ENCODE data around the gene CDR2L. TPM values are rescaled to one million over a fixed set of nuclear protein-coding genes. Genes with fewer than 3 reads are reported as not detected.
A peak's percentile ranks its signal among the peaks of the same experiment; 100 is the strongest.

The CDR2L gene
- total RNA-seq, 5 donors from 2014 or later (not counting 1 experiment from before 2014, with no cell fraction given) = 0.12 to 0.29 (median 0.19) TPM; not detected in 1

GRCh38 chr17:74971069-74971841 is 16.2 kb upstream of the CDR2L start:
- ChIA-PET POLR2A (interaction anchor here in 1 of 2 donors (0.5 kb wide), 1 partner anchor 405 kb away, joined by 8 read pairs; no protein-coding TSS in a partner anchor), CTCF (interaction anchor here (0.6 to 3.6 kb wide), 3 partner anchors 10 to 213 kb away, joined by 3 to 13 read pairs (median 4); no protein-coding TSS in a partner anchor)
- H3K27me3 Mint-ChIP-seq = peaks cover 0 to 17% of the 10 kb centered on the region in 2 donors
- H3K9me3 Mint-ChIP-seq = no peaks in the 10 kb centered on the region
- Histone ChIP-seq H3K4me1 (ENCODE audit: control insufficient read depth in 1 of 2, extremely low read depth in 1 of 2, insufficient read depth in 2 of 2, low read length in 2 of 2) (peaks cover 2 to 21% of the 10 kb centered on the region in 2 experiments), H3K9me3 (no peaks in the 10 kb centered on the region), H3K27ac (ENCODE audit: low read length) (no peak overlapping the region), H3K4me3 (ENCODE audit: control insufficient read depth in 1 of 2, extremely low read depth in 1 of 2, low read length in 1 of 2) (no peak overlapping the region), H3K36me3 (ENCODE audit: control insufficient read depth in 2 of 2, extremely low read depth in 1 of 2, insufficient read depth in 1 of 2, low read length in 1 of 2) (no peaks in the 10 kb centered on the region), H3K27me3 (replicated peaks in 1 of 2; ENCODE audit: control insufficient read depth in 2 of 2, extremely low read depth in 1 of 2, insufficient read depth in 2 of 2, low read length in 1 of 2) (peaks cover 0 to 38% of the 10 kb centered on the region in 2 experiments)
- ATAC-seq (replicated peaks in 1 of 4) (no peak), DNase-seq (no peak)
- H3K36me3 Mint-ChIP-seq = no peaks in the 10 kb centered on the region
- H3K27ac Mint-ChIP-seq = no peak overlapping the region
- H3K4me1 Mint-ChIP-seq = peaks cover 6 to 13% (median 6%) of the 10 kb centered on the region in 3 donors
- WGBS (ENCODE audit: insufficient coverage) = 95% methylated on average over 8 of the region's 8 CpGs
- peak overlapping the region; percentile 72 to 96 (median 82) for H3K4me3 Mint-ChIP-seq

- DNase-seq (no peak), ATAC-seq (replicated peaks in 1 of 4) (no peak)
- no peaks in the 10 kb centered on the region for H3K36me3 Mint-ChIP-seq
- peak overlapping the region; percentile 72 to 96 (median 82) for H3K4me3 Mint-ChIP-seq
- 73% methylated on average over 9 of the region's 9 CpGs for WGBS (ENCODE audit: insufficient coverage)
- Histone ChIP-seq H3K9me3 (no peaks in the 10 kb centered on the region), H3K4me3 (ENCODE audit: control insufficient read depth in 1 of 2, extremely low read depth in 1 of 2, low read length in 1 of 2) (peak overlapping the region in 1 of 2 donors; percentile 59), H3K4me1 (ENCODE audit: control insufficient read depth in 1 of 2, extremely low read depth in 1 of 2, insufficient read depth in 2 of 2, low read length in 2 of 2) (peaks cover 2 to 21% of the 10 kb centered on the region in 2 experiments), H3K27ac (ENCODE audit: low read length) (no peak overlapping the region), H3K27me3 (replicated peaks in 1 of 2; ENCODE audit: control insufficient read depth in 2 of 2, extremely low read depth in 1 of 2, insufficient read depth in 2 of 2, low read length in 1 of 2) (peaks cover 0 to 39% of the 10 kb centered on the region in 2 experiments), H3K36me3 (ENCODE audit: control insufficient read depth in 2 of 2, extremely low read depth in 1 of 2, insufficient read depth in 1 of 2, low read length in 1 of 2) (no peaks in the 10 kb centered on the region)
- peaks cover 6 to 13% (median 6%) of the 10 kb centered on the region in 3 donors for H3K4me1 Mint-ChIP-seq
- no peaks in the 10 kb centered on the region for H3K9me3 Mint-ChIP-seq
- peaks cover 0 to 19% of the 10 kb centered on the region in 2 donors for H3K27me3 Mint-ChIP-seq
- no peak overlapping the region for H3K27ac Mint-ChIP-seq
- ChIA-PET CTCF (interaction anchor here (0.6 to 3.6 kb wide), 3 partner anchors 10 to 212 kb away, joined by 3 to 13 read pairs (median 4); no protein-coding TSS in a partner anchor), POLR2A (interaction anchor here in 1 of 2 donors (0.5 kb wide), 1 partner anchor 404 kb away, joined by 8 read pairs; no protein-coding TSS in a partner anchor)
Measured at GRCh38 chr17:74971842-74972106, 15.7 kb upstream of the CDR2L start.

GRCh38 chr17:74972107-74972972 is 15.1 kb upstream of the CDR2L start, which contains the start of gene HID1:
HID1 (minus strand) TSS chr17:74972759; CDS start chr17:74972656, 103 bp downstream.
- Histone ChIP-seq H3K4me3 (ENCODE audit: control insufficient read depth in 1 of 2, extremely low read depth in 1 of 2, low read length in 1 of 2) (peak within 1 kb of the TSS; percentile 53 to 59), H3K27ac (ENCODE audit: low read length) (no peak within 1 kb of the TSS), H3K9me3 (no peaks in the 10 kb centered on the region), H3K4me1 (ENCODE audit: control insufficient read depth in 1 of 2, extremely low read depth in 1 of 2, insufficient read depth in 2 of 2, low read length in 2 of 2) (peaks cover 2 to 21% of the 10 kb centered on the region in 2 experiments), H3K36me3 (ENCODE audit: control insufficient read depth in 2 of 2, extremely low read depth in 1 of 2, insufficient read depth in 1 of 2, low read length in 1 of 2) (no peaks in the 10 kb centered on the region), H3K27me3 (replicated peaks in 1 of 2; ENCODE audit: control insufficient read depth in 2 of 2, extremely low read depth in 1 of 2, insufficient read depth in 2 of 2, low read length in 1 of 2) (peaks cover 0 to 41% of the 10 kb centered on the region in 2 experiments)
- peaks cover 6 to 13% (median 6%) of the 10 kb centered on the region in 3 donors for H3K4me1 Mint-ChIP-seq
- ChIA-PET CTCF (interaction anchor here (0.6 to 3.6 kb wide), 7 partner anchors 11 to 106 kb away, joined by 3 to 13 read pairs (median 3); partner anchors contain the start of gene CDR2L (in 1 of the 2)), POLR2A (no interaction called here)
- no peaks in the 10 kb centered on the region for H3K9me3 Mint-ChIP-seq
- ATAC-seq (replicated peaks in 1 of 4) (peak; percentile 90 to 93 (median 92)), DNase-seq (peak; percentile 56 to 88 (median 74))
- peak within 1 kb of the TSS; percentile 80 to 96 (median 82) for H3K4me3 Mint-ChIP-seq
- H3K36me3 Mint-ChIP-seq = no peaks in the 10 kb centered on the region
- WGBS (ENCODE audit: insufficient coverage) = 6% methylated on average over 90 of the region's 95 CpGs
- H3K27ac Mint-ChIP-seq = peak within 1 kb of the TSS; percentile 24 to 61
- H3K27me3 Mint-ChIP-seq = peaks cover 0 to 19% of the 10 kb centered on the region in 2 donors

GRCh38 chr17:74972973-74973328 is 14.5 kb upstream of the CDR2L start:
- Histone ChIP-seq H3K27ac (ENCODE audit: low read length) (no peak overlapping the region), H3K4me3 (ENCODE audit: control insufficient read depth in 1 of 2, extremely low read depth in 1 of 2, low read length in 1 of 2) (peak overlapping the region; percentile 44 to 59)

GRCh38 chr17:74975943-74976342 is 11.5 kb upstream of the CDR2L start:
- peaks cover 2 to 23% of the 10 kb centered on the region in 2 experiments for H3K4me1 ChIP-seq (ENCODE audit: control insufficient read depth in 1 of 2, extremely low read depth in 1 of 2, insufficient read depth in 2 of 2, low read length in 2 of 2)
- H3K27ac ChIP-seq (ENCODE audit: low read length) = no peak overlapping the region
- no peak for ATAC-seq (replicated peaks in 1 of 4)
- H3K36me3 Mint-ChIP-seq = no peaks in the 10 kb centered on the region
- H3K4me1 Mint-ChIP-seq = peaks cover 8 to 15% (median 11%) of the 10 kb centered on the region in 3 donors
- no peak overlapping the region for H3K4me3 Mint-ChIP-seq
- DNase-seq = no peak
- peaks cover 2 to 43% of the 10 kb centered on the region in 2 experiments for H3K27me3 ChIP-seq (replicated peaks in 1 of 2; ENCODE audit: control insufficient read depth in 2 of 2, extremely low read depth in 1 of 2, insufficient read depth in 2 of 2, low read length in 1 of 2)
- H3K36me3 ChIP-seq (ENCODE audit: control insufficient read depth in 2 of 2, extremely low read depth in 1 of 2, insufficient read depth in 1 of 2, low read length in 1 of 2) = no peaks in the 10 kb centered on the region
- ChIA-PET CTCF (interaction anchor here in 1 of 2 donors (0.6 kb wide), 1 partner anchor 20 kb away, joined by 3 read pairs; no protein-coding TSS in a partner anchor), POLR2A (no interaction called here)
- WGBS (ENCODE audit: insufficient coverage) = 67% methylated on average over 1 of the region's 4 CpGs
- H3K27ac Mint-ChIP-seq = no peak overlapping the region
- no peaks in the 10 kb centered on the region for H3K9me3 ChIP-seq
- peaks cover 0 to 22% of the 10 kb centered on the region in 2 donors for H3K27me3 Mint-ChIP-seq
- H3K9me3 Mint-ChIP-seq = no peaks in the 10 kb centered on the region
- no peak overlapping the region for H3K4me3 ChIP-seq (ENCODE audit: control insufficient read depth in 1 of 2, extremely low read depth in 1 of 2, low read length in 1 of 2)

More at GRCh38 chr17:74972973-74973328, 14.5 kb upstream of the CDR2L start:
- no peaks in the 10 kb centered on the region for H3K9me3 ChIP-seq
- DNase-seq = no peak
- Mint-ChIP-seq H3K36me3 (no peaks in the 10 kb centered on the region), H3K4me3 (peak overlapping the region; percentile 80 to 96 (median 82)), H3K4me1 (peaks cover 6 to 13% (median 6%) of the 10 kb centered on the region in 3 donors), H3K9me3 (no peaks in the 10 kb centered on the region), H3K27me3 (peaks cover 0 to 19% of the 10 kb centered on the region in 2 donors), H3K27ac (peak overlapping the region; percentile 24 to 61)
- ChIA-PET POLR2A (no interaction called here), CTCF (interaction anchor here (0.5 to 3.6 kb wide), 7 partner anchors 12 to 87 kb away, joined by 3 to 13 read pairs (median 3); partner anchors contain the start of gene CDR2L (in 1 of the 2))
- peaks cover 0 to 43% of the 10 kb centered on the region in 2 experiments for H3K27me3 ChIP-seq (replicated peaks in 1 of 2; ENCODE audit: control insufficient read depth in 2 of 2, extremely low read depth in 1 of 2, insufficient read depth in 2 of 2, low read length in 1 of 2)
- H3K36me3 ChIP-seq (ENCODE audit: control insufficient read depth in 2 of 2, extremely low read depth in 1 of 2, insufficient read depth in 1 of 2, low read length in 1 of 2) = no peaks in the 10 kb centered on the region
- no peak for ATAC-seq (replicated peaks in 1 of 4)
- 20% methylated on average over 13 of the region's 17 CpGs for WGBS (ENCODE audit: insufficient coverage)
- peaks cover 2 to 21% of the 10 kb centered on the region in 2 experiments for H3K4me1 ChIP-seq (ENCODE audit: control insufficient read depth in 1 of 2, extremely low read depth in 1 of 2, insufficient read depth in 2 of 2, low read length in 2 of 2)

Measured in T-cell (primary cell).